SU-DHL-6 (cell line): Measurements from ENCODE around the gene PDCD6IP.

Source experiments
- EZH2phosphoT487 ChIP-seq: fragments of 200-600 bp; sonication (generic), shearing (Covaris generic); conservative IDR thresholded peaks from 2 replicates; pipeline ENCODE4 v1.6.1; 2018; ENCODE audit warnings: mild to moderate bottlenecking, antibody characterized with exemption, low read length, moderate library complexity, mixed read lengths
- TF ChIP-seq, protein P1 (sequence below): fragments of 200-600 bp; sonication (generic); IDR thresholded peaks from one replicate; pipeline ENCODE4 v1.5.1; 2017; ENCODE audit warnings: antibody characterized with exemption, mild to moderate bottlenecking, low read length, moderate library complexity; ENCODE audit not compliant: insufficient read depth, poor library complexity, severe bottlenecking

DNA sequence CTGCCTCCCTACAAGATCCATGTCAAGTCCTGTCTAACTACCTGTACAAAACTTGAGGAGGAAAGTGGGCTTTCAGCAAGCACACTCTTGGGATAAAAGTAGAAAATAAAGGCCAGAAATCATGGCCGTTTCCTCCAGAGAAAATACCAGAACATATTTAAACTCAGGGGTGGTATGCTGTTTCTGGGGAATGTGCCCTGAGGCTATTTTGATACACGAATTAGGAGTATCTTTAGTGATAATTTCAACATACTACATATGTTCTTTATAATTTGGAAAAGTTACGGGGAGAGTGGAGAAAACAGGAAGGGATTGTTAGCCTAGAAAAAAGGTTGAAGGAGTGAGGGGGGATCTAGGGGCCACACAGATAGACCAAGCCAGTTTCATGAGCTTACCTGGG, 18.7 kb upstream of the PDCD6IP start:
- TF ChIP-seq, protein P1, sequence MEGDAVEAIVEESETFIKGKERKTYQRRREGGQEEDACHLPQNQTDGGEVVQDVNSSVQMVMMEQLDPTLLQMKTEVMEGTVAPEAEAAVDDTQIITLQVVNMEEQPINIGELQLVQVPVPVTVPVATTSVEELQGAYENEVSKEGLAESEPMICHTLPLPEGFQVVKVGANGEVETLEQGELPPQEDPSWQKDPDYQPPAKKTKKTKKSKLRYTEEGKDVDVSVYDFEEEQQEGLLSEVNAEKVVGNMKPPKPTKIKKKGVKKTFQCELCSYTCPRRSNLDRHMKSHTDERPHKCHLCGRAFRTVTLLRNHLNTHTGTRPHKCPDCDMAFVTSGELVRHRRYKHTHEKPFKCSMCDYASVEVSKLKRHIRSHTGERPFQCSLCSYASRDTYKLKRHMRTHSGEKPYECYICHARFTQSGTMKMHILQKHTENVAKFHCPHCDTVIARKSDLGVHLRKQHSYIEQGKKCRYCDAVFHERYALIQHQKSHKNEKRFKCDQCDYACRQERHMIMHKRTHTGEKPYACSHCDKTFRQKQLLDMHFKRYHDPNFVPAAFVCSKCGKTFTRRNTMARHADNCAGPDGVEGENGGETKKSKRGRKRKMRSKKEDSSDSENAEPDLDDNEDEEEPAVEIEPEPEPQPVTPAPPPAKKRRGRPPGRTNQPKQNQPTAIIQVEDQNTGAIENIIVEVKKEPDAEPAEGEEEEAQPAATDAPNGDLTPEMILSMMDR: no peak
- no peak for TF ChIP-seq EZH2phosphoT487
